GM13976 (cell line): Measurements from ENCODE around the gene LMF1.

ENCODE experiments used
- DNase-seq: peaks from one replicate; pipeline ENCODE4 v3.0.0; 2012; ENCODE audit warnings: low spot score
- CTCF ChIP-seq: IDR thresholded peaks from 2 replicates; pipeline ENCODE4 v1.5.1; 2012; ENCODE audit warnings: borderline replicate concordance, mild to moderate bottlenecking; ENCODE audit not compliant: insufficient read depth; ENCODE audit errors: extremely low read depth, missing control alignments, control extremely low read depth
- in situ Hi-C: fragments of 300-500 bp; cut with MboI; formaldehyde crosslinking; loops from one replicate; pipeline ENCODE4 v1.12.0; 2022; ENCODE audit warnings: low sequenced_read_pairs, mixed read lengths, inconsistent platforms; ENCODE audit not compliant: unreplicated experiment

Gene LMF1

GRCh38 chr16:899683-900060, 71.1 kb downstream of the LMF1 start:
- in situ Hi-C loops = no loop called here

GRCh38 chr16:898761-899682, 71.8 kb downstream of the LMF1 start:
- TF ChIP-seq CTCF = no peak
- DNase-seq = no peak
- in situ Hi-C loops = no loop called here

More at GRCh38 chr16:899683-900060, 71.1 kb downstream of the LMF1 start:
- no peak for DNase-seq
- no peak for TF ChIP-seq CTCF

- DNase-seq = no peak
- in situ Hi-C loops = no loop called here
- TF ChIP-seq CTCF = no peak
These were observed 72.6 kb downstream of the LMF1 start for GRCh38 chr16:898216-898615.

- TF ChIP-seq CTCF = no peak
- in situ Hi-C loops = no loop called here
- DNase-seq = no peak
These were observed 73.1 kb downstream of the LMF1 start for GRCh38 chr16:897701-898100.

- in situ Hi-C loops = no loop called here
- DNase-seq = no peak
- no peak for TF ChIP-seq CTCF
These were observed 73.6 kb downstream of the LMF1 start for GRCh38 chr16:897200-897543.

- in situ Hi-C loops = no loop called here
- TF ChIP-seq CTCF = no peak
- no peak for DNase-seq
These were observed 74.3 kb downstream of the LMF1 start for GRCh38 chr16:896261-897199.
